LNCaP clone FGC (cell line): ENCODE measurements around the gene ABCG5.

ENCODE experiments used
- DNase-seq: peaks from one replicate; pipeline ENCODE4 v3.0.0-alpha.2; 2011; ENCODE audit warnings: low read depth
- H3K4me3 ChIP-seq: 2 replicates; pipeline ENCODE4 v1.5.1; 2011; ENCODE audit warnings: mild to moderate bottlenecking, low read depth, low read length, control low read depth
- CTCF ChIP-seq: IDR thresholded peaks from 2 replicates; pipeline ENCODE4 v1.5.1; 2012; ENCODE audit warnings: mild to moderate bottlenecking; ENCODE audit not compliant: control insufficient read depth, insufficient read depth; ENCODE audit errors: extremely low read depth

ABCG5 gene

GRCh38 chr2:43778233-43778632 is 60.4 kb downstream of the ABCG5 start:
- TF ChIP-seq CTCF = no peak
- no peak for DNase-seq
- H3K4me3 ChIP-seq = no peak overlapping the region

GRCh38 chr2:43777306-43777926 is 61.2 kb downstream of the ABCG5 start:
- no peak overlapping the region for H3K4me3 ChIP-seq
- TF ChIP-seq CTCF = no peak
- no peak for DNase-seq

GRCh38 chr2:43776324-43776723 is 62.3 kb downstream of the ABCG5 start:
- H3K4me3 ChIP-seq = no peak overlapping the region
- no peak for DNase-seq
- no peak for TF ChIP-seq CTCF

- no peak for DNase-seq
- peak overlapping the region; percentile 53 for H3K4me3 ChIP-seq
- TF ChIP-seq CTCF = no peak
These were observed 64.0 kb downstream of the ABCG5 start for GRCh38 chr2:43774617-43775016.

- H3K4me3 ChIP-seq = peak within 1 kb of the TSS; percentile 53
- DNase-seq = peak; percentile 59
- no peak for TF ChIP-seq CTCF
These were observed 64.6 kb downstream of the ABCG5 start, which contains the start of gene DYNC2LI1 for GRCh38 chr2:43773876-43774613. TSS of gene DYNC2LI1 (plus strand) at chr2:43774039. CDS start at chr2:43774139, 100 bp downstream.

GRCh38 chr2:43766006-43766405 is 72.6 kb downstream of the ABCG5 start:
- H3K4me3 ChIP-seq = no peak overlapping the region
- no peak for DNase-seq
- TF ChIP-seq CTCF = no peak

- no peak for DNase-seq
- TF ChIP-seq CTCF = no peak
- no peak overlapping the region for H3K4me3 ChIP-seq
These were observed 74.4 kb downstream of the ABCG5 start for GRCh38 chr2:43764086-43764705.
